ENCODE results near the gene CELF4.
A peak's percentile ranks its signal among the peaks of the same experiment; 100 is the strongest.

Gene CELF4

DNA sequence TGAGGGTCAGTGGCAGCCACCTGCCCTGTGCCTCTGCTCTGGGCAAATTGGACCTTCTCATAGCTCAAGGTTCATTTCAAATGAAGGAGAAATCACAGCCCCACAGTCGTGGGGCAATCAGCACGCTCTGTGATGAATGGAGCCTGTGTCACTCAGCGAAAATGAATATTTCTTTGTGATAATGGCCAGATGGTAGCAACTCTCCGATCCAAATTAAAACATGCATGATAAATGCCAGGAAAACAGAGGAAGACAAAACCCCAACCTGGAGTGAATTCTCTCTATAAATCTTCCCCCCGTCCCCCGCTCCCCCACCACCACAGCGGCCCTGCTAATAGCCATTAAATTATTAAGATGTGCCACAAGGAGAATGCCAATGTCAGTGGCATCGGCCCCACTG, 258.4 kb downstream of the CELF4 start:
- no peak for DNase-seq

DNA sequence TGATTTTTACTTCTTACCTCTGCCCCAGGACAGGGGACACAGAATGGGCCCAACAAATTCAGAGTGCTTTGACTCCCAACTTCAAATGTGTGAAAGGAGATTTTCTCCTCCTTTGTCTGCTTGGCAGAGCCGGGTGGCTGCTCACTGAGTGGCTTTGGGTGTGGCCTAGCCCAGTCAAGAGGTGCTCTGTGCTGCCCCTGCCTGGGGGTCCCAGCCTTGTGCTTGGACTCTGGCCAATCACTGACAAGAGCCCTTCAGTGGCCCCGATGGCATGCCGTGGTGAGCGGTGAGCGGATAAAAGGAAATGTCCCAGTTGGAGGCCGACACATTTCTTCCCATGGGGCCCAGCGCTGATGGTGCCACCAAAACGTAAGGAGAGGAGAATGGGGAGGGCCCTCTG, 259.2 kb downstream of the CELF4 start:
- DNase-seq = no peak

GRCh38 chr18:37305066-37305465, 260.5 kb downstream of the CELF4 start:
- peak; percentile 49 for DNase-seq

DNA sequence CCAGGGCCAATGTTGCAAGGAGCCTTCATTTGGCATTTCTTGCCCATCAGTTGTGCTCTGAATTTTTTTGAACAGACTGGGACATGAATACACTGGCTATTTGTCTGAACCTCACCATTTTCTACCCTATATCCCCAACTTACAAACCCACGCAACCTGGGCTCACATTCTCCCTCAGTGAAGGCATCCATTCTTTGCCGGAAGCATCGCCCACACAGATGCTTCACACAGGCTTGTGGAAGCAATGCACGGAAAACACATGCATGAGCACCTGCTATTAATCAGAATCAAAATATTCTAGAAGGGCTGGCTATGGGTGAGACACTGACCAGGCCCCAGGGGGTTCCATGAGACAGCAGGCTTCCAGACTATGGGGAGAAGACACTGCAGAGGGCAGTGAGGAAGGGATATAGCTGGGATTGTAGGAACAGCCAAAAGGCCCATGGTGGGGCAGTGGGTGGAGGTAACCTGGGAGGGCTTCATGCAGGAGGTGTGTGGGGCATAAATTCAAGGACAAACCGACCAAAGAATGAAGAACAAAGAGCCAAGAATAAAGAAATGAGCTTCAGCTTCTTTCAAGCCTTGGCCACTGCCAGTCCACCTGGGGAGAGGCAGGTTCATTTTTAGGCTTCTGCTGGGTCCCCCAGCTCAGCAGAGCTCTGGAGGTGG, 261.5 kb downstream of the CELF4 start:
- no peak for DNase-seq

DNA sequence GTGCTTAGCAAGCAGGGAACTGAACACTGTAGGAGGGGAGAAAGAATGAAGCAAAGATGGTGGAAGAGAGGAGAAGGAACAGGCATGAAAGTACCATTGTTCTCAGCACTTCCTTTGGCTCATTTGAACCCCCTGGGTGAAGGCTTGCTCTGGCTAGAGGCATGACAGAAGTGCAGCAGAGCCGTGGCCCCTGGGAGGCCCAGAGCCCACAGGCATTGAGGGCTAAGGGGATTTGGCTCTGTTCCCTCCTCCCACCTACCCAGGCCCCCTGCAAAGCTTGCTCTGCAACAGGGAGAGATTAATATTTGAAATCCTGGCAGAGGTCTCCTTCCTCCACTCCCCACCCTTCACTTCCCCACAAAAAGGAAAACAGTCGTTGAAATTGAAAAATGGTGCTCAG, 262.6 kb downstream of the CELF4 start:
- DNase-seq = no peak

GRCh38 chr18:37302519-37302918, 263.1 kb downstream of the CELF4 start:
- DNase-seq = no peak

DNA sequence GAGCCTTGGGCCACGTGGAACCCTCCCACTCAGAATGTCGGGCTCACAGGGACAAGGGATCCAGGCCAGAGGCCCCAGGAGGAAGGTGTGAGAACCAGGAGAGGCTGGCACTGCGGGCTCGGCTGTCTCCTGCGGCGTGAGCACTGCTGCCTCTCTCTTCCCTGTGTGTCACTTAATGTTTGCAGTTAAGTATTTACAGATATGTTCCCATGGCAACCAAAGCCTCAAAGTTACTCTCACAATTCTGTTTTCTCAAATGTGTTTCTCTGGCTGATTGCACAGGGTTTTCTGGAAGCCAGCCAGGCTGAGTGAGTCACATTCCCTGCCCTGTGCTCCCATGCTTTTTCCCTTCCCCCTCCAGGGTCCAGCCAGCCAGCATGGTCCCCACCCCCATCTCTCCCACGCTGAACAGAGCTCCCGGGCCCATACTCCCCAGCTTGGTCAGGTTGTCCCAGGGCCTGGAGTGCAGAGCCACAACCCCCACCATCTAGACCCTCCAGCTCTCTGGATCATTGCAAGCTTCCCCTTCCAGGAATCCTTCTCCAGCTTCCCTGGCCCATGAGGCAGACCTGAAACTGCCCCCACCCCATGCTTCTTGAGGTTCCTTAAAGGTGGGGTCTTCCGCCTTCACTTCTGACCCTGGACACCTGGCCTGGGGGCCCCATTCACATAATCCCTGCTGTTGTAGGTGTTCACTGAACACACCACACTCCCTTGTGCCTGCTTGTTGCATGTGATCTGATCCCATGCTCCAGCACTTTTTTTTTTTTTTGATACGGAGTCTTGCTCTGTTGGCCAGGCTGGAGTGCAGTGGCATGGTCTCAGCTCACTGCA, 265.9 kb downstream of the CELF4 start:
- peak; percentile 77 for DNase-seq

- no peak for DNase-seq
These were observed 266.8 kb downstream of the CELF4 start for GRCh38 chr18:37298816-37299215.

DNA sequence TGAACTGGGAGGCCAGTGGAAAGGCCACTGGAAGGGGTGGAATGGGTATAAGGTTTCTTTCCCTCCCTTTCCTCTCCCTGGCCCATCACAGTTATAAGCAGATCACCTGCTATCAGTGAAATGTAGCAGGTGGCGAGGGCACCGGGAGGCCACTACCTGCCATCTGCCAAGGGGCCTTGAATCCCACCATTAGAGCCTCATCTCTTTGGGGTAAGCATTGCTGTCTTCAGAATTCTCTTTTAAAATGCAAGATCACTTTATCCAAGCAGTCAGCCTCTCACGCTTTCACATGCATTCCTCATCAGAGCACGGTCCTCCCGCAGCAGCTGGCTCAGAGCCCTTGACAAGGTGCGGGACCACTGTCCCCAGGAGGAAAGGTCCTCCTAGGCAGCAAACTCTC, 268.5 kb downstream of the CELF4 start:
- no peak for DNase-seq

DNA sequence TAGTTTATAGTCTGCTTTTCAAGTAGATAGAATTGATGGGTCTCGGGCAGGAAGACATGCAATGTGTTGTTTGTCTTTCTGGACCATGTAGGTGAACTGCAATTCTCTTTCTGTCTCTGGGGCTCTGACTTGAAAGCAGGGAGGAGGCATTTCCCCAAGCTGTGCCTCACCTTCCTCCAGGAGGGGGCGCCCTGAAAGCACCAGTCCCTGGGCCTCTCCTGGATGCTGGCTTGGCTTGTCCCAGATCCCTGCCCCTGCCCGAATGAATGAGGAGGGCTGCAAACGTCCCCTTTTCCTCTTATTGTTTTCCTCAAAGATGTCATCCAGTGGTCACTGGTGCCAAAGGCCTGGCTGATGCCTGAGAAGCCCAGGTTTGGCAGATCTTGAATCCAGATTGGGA, 270.6 kb downstream of the CELF4 start:
- DNase-seq = no peak

DNA sequence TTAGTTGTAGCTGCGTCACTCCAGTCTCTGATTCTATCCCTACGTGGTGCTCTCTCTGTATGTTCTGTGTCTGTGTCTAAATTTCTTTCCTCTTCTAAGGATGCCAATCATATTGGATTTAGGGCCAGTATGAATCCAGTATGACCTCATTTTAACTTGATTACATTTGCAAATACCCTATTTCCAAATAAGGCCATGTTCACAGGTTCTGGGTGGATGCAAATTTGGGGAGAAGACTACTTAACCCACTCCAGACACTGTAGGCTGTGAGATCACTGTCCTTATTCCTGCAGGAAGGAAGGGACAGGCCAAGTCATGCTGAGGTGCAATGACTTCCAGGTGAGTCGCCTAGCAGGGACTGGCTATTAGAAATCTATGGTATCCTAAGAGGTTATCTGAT, 272.2 kb downstream of the CELF4 start:
- DNase-seq = no peak

DNA sequence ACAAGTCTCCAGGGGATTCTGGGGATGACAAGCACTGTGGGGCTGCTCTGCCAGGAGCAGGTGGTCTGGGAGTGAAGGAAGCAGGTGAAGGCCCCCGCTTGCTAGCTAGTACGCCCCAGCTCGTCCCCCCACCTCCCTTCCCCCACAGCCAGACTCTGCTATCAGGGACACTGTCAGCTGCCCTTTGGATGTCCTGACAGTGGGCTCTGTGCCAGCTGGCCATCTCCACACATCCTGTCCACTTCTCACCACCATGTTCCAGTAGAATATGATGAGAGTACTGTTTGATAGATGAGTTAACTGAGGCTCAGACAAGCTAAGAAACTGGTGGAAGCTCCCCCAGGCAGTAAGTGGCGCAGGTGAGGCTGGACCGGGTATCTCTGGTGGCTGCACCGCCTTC, 276.2 kb downstream of the CELF4 start:
- DNase-seq = no peak

- no peak for DNase-seq
These were observed 278.0 kb downstream of the CELF4 start for GRCh38 chr18:37287601-37288000.

DNA sequence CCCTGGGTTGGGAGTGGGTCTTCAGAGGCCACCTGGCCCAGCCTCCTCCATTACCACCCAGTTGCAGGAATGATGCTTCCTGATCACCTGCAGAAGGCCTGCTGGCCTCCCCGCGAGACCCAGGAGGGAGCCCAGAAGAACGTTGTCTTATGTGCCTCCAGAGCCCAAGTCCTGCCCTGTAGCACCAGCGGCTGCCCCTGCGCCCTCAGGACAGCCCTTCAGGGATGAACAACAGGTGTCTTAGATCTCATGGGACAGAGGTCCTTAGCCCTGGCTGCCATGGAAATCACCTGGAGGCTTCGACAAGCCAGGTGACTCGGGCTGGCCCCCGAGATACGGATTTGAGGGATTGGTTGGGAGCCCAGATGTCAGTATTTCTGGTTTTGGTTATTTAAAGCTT, 278.8 kb downstream of the CELF4 start:
- no peak for DNase-seq

GRCh38 chr18:37285825-37286224, 279.8 kb downstream of the CELF4 start:
- no peak for DNase-seq

DNA sequence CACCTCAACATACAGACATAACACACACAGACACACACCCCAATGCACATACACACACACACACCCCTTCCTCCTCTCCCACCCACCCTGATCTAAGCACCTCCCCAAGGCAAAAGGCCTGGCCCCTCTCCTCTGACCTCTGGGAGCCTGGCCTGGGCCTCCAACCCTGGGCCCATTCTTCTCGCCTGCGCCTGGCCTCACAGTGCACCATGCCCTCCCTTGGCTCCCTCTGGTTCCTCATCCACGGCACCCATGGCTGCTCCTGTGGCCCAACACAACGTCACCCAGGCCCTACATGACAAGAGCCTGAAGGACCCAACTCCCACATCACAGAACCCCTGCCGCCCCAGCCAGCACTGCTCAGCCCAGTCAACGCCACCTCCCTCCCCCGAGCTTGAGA, 281.3 kb downstream of the CELF4 start:
- DNase-seq = no peak

- no peak for DNase-seq
These were observed 283.1 kb downstream of the CELF4 start for GRCh38 chr18:37282386-37283037.

DNA sequence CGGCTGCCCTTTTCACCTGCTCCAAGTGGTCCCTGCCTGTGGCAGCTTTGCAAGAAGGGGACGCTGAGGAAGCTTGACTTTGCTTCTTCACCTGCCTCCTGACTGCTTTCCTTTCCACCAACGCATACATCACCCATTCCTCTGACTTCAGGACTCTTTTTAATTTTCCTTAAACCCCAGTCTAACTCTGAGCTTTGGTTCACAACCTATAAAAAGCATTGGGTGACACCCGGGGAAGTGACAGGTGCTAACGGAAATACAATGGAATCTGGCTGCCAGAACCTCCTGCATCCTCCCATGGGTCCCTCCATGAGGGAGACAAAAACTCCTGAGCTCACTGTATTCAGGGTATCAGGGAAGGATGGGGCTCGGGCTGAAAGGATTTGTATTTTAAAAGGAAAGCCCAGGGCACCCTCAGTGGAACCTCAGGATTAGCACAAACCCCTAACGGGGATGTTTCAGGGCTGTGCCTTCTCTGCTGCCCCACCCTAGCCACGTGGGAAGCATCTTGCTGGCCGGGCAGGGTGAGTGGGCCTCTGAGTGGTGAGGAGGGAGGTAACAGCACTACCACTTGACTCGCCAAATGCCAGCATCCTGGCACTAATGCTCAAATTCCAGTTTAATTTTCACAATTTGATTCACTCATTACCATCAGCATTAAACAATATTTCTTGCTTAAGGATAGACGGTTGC, 284.8 kb downstream of the CELF4 start:
- DNase-seq = no peak

- no peak for DNase-seq
These were observed 287.8 kb downstream of the CELF4 start for GRCh38 chr18:37277804-37278203.

GRCh38 chr18:37276111-37276890, 289.3 kb downstream of the CELF4 start:
- no peak for DNase-seq

DNA sequence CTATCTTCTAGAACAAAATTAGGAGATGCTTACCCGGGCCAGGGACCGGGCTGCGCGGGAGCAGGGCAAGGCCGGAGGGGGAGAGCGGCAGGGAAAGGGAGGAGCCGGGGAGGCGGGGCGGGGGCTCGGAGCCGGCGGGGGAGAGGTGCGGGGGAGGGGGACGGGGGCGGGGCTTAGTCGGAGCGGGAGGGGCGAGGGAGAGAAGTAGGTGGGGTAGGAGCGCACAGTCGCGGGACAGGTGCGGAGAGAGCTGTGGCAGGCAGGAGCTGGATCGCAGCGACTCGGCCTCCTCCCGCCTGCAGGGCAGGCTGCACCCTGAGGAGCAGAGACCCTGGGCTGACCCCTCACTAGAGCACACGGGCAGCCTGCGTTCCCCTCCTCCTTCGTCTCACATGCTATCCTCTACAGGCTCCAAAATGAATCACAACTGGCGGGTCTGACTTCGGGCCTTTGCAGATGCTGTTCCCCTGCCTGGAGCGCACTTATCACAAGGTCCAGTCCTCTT, 290.3 kb downstream of the CELF4 start:
- no peak for DNase-seq

Data from DMS 273 treated with DMSO at 0.1 percent for 48 hours (cell line).